Raji (cell line): Measurements from ENCODE around the gene TACC3.

Experiments used
- POLR2A ChIP-seq: IDR thresholded peaks from 2 replicates; pipeline ENCODE4 v1.6.1; 2011; ENCODE audit warnings: low read depth, low read length, control low read depth; ENCODE audit not compliant: insufficient read depth

Gene TACC3

GRCh38 chr4:1721003-1721665, at the start of gene TACC3, which contains the start of gene TMEM129:
Gene TACC3 (plus strand): TSS chr4:1721521. CDS start chr4:1723422, 1,901 bp downstream.
Gene TMEM129 (minus strand): TSS chr4:1721323. CDS start chr4:1720837, 486 bp downstream.
- TF ChIP-seq POLR2A, result peak; percentile 57

- no peak for TF ChIP-seq POLR2A
Observed at GRCh38 chr4:1673671-1674070, 47.6 kb upstream of the TACC3 start.

DNA sequence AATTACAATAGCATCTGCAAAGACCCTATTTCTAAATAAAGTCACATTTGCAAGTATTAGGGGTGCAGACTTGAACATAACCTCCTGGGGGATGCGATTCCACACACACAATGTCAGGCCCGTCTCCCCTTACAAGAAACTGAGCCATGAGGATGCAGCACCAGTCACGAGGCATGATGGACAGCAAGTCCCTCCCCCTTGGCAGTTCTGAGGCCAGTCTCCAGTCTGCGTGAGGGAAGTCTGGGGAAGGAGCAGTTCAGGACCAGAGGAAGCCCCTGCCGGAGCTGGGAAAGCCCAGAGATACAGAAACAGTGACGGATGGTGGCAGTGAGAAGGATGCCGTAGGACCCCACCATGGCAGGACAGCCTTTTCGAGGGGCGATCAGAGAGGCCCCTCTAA, 46.6 kb upstream of the TACC3 start:
- TF ChIP-seq POLR2A, result no peak

GRCh38 chr4:1675136-1675801, 46.1 kb upstream of the TACC3 start:
- TF ChIP-seq POLR2A, result no peak

GRCh38 chr4:1675802-1676137, 45.6 kb upstream of the TACC3 start:
- TF ChIP-seq POLR2A, result no peak

- no peak for TF ChIP-seq POLR2A
Observed at GRCh38 chr4:1676605-1677525, 44.5 kb upstream of the TACC3 start.

GRCh38 chr4:1678244-1678643, 43.1 kb upstream of the TACC3 start:
- no peak for TF ChIP-seq POLR2A

DNA sequence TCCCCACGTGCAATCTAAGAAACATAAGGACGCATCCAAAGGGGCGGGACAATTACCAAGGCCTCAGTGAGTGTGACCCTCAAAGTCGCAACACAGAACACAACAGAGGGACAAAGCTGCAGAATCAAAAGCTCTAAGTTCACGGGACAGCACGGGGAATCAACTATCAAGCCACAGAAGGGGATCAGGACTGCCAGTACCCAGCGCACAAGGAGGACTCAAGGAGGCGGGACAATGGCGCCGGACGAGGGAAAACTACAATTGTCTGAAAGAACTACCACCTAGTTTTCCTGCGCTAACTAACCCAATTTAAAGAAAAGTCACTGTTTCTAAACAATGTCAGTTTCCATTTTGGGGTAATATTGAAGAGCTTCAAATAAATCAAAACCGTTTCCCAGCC, 38.5 kb upstream of the TACC3 start:
- no peak for TF ChIP-seq POLR2A

GRCh38 chr4:1683261-1683735, 38.0 kb upstream of the TACC3 start:
- TF ChIP-seq POLR2A, result no peak

- TF ChIP-seq POLR2A, result no peak
Observed at GRCh38 chr4:1683736-1684505, 37.4 kb upstream of the TACC3 start, which contains the start of gene FAM53A. Gene FAM53A (minus strand): TSS chr4:1684313. CDS start chr4:1668741, 15,572 bp downstream.

GRCh38 chr4:1684506-1685234, 36.7 kb upstream of the TACC3 start:
- no peak for TF ChIP-seq POLR2A

DNA sequence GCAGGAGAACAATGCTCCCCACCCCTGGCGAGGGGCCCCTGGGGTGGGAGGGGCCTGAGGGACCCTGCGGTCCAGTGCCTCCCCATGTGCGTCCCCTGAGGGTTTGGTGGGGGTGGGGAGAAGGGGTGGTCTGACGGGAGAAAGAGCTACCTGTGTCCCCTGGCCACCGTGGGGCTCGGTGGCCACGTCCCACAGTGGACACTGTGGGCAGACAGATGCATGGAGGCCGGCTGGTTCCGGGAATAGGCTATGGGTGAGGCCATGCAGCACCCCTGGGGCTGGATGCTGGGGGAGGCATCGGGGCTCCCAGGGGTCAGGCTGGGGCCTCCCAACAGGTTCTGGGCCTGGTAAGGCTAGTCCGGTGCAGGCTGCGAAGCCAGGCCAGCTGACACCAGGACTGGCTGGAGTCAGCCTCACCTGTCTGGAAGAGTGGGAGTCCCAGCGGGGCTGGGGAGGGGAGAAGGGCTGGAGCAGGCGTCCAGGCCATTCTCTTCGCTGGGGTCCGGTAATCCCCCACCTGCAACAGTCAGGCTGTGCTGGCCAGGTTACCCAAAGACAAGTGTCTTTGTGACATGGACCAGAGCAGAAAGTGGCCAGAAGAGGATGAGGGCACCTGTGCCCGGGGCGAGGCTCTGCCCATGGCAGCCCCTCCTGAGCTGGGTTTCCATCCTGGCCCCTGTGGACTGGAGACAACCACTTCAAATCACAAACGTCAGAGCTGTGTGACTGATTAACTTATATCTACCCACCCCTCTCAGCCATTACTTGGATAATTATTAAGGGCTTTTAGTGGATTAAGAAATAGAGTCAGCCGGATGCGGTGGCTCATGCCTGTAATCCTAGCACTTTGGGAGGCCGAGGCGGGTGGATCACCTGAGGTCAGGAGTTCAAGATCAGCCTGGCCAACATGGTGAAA, 35.8 kb upstream of the TACC3 start:
- TF ChIP-seq POLR2A, result no peak

GRCh38 chr4:1686440-1687036, 34.8 kb upstream of the TACC3 start:
- TF ChIP-seq POLR2A, result no peak

DNA sequence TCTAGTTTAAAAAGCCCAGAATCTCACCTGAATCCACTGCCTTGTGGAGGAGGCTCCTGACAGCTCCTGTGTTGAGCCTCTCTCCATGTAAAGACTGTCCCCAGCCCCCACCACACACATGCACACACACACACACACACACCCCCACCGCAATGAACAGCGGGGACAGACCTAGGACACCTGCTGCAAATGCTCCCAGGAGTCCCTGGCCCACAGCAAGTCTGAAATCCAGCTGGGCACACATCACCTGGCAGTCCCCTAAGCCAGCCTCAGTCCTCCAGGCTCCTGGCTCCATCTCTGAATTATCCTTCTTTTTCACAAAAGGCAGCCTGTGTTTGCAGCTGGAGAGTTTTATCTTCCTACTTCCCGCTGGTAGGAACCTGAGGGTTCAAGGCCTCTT, 30.6 kb upstream of the TACC3 start:
- no peak for TF ChIP-seq POLR2A
